Calu3 (cell line): ENCODE measurements around the gene NUDC. TPM values are rescaled to one million over a fixed set of nuclear protein-coding genes. Genes with fewer than 3 reads are reported as not detected.

Experiments used
- BruUV-seq: library from RNA; stranded (reverse); fragments of 400-500 nt; replicated peaks from 2 replicates; lab custom pipeline; 2021; lab: Mats Ljungman, UMichigan
- CTCF ChIA-PET: fragments of 300-600 bp; sonication (Branson Sonifier 250); formaldehyde crosslinking; loops from one replicate; lab custom pipeline; 2022; ENCODE audit warnings: antibody characterized with exemption; lab: Charles Lee
- DNase-seq: peaks from one replicate; pipeline ENCODE4 v3.0.0; 2022
- H3K27ac Mint-ChIP-seq: one replicate; pipeline ENCODE4 v1.8.0; 2022; ENCODE audit warnings: mixed read lengths; ENCODE audit not compliant: unreplicated experiment
- H3K27me3 Mint-ChIP-seq: one replicate; pipeline ENCODE4 v1.8.0; 2022; ENCODE audit warnings: mixed read lengths; ENCODE audit not compliant: unreplicated experiment
- H3K36me3 Mint-ChIP-seq: one replicate; pipeline ENCODE4 v1.8.0; 2022; ENCODE audit warnings: mild to moderate bottlenecking, moderate library complexity, mixed read lengths; ENCODE audit not compliant: insufficient read depth, unreplicated experiment
- H3K4me1 Mint-ChIP-seq: one replicate; pipeline ENCODE4 v1.8.0; 2022; ENCODE audit warnings: mild to moderate bottlenecking, low read depth, mixed read lengths; ENCODE audit not compliant: unreplicated experiment
- H3K4me3 Mint-ChIP-seq: one replicate; pipeline ENCODE4 v1.8.0; 2022; ENCODE audit warnings: mild to moderate bottlenecking, low read depth, moderate library complexity, mixed read lengths; ENCODE audit not compliant: unreplicated experiment
- H3K9me3 Mint-ChIP-seq: one replicate; pipeline ENCODE4 v1.8.0; 2022; ENCODE audit warnings: low read depth, mixed read lengths; ENCODE audit not compliant: unreplicated experiment
- CTCF ChIP-seq: fragments of 200-600 bp; IDR thresholded peaks from one replicate; pipeline ENCODE4 v1.8.0; 2022; ENCODE audit warnings: antibody characterized with exemption; ENCODE audit not compliant: unreplicated experiment
- intact Hi-C: fragments of 100-400 bp; cut with micrococcal nuclease; formaldehyde crosslinking; loops from one replicate; pipeline ENCODE4 v1.10.0; 2022; ENCODE audit not compliant: unreplicated experiment
- total RNA-seq: library from RNA; stranded (reverse); gene quantifications from 2 replicates; pipeline ENCODE4 v1.2.3, GENCODE V29; 2022

The NUDC gene
- total RNA-seq, 1 experiment from 2014 or later, result 101 TPM

- Mint-ChIP-seq H3K9me3 (no peaks in the 10 kb centered on the region), H3K27ac (no peak overlapping the region), H3K4me3 (no peak overlapping the region), H3K27me3 (no peaks in the 10 kb centered on the region), H3K4me1 (no peaks in the 10 kb centered on the region), H3K36me3 (peaks cover 47% of the 10 kb centered on the region)
- TF ChIP-seq CTCF, result no peak
- intact Hi-C loops, result no loop called here
- no TSS peak for BruUV-seq
- CTCF ChIA-PET, result interaction anchor here (0.6 kb wide), 1 partner anchor 724 kb away, joined by 8 read pairs; no protein-coding TSS in a partner anchor
- DNase-seq, result no peak
These were observed 16.6 kb downstream of the NUDC start for GRCh38 chr1:26938004-26938658.

- intact Hi-C loops, result no loop called here
- Mint-ChIP-seq H3K27me3 (no peaks in the 10 kb centered on the region), H3K4me3 (no peak overlapping the region), H3K9me3 (no peaks in the 10 kb centered on the region), H3K27ac (no peak overlapping the region), H3K36me3 (peaks cover 50% of the 10 kb centered on the region), H3K4me1 (no peaks in the 10 kb centered on the region)
- TF ChIP-seq CTCF, result no peak
- DNase-seq, result no peak
- CTCF ChIA-PET, result no interaction called here
- BruUV-seq, result no TSS peak
These were observed 17.1 kb downstream of the NUDC start for GRCh38 chr1:26938659-26939025.

GRCh38 chr1:26941311-26941710 lies 19.8 kb downstream of the NUDC start:
- no peaks in the 10 kb centered on the region for H3K27me3 Mint-ChIP-seq
- CTCF ChIA-PET, result no interaction called here
- no peak overlapping the region for H3K4me3 Mint-ChIP-seq
- peaks cover 46% of the 10 kb centered on the region for H3K36me3 Mint-ChIP-seq
- H3K9me3 Mint-ChIP-seq, result no peaks in the 10 kb centered on the region
- H3K27ac Mint-ChIP-seq, result no peak overlapping the region
- no peaks in the 10 kb centered on the region for H3K4me1 Mint-ChIP-seq
- no TSS peak for BruUV-seq
- no peak for DNase-seq
- intact Hi-C loops, result no loop called here
- no peak for TF ChIP-seq CTCF

- CTCF ChIA-PET, result no interaction called here
- no peaks in the 10 kb centered on the region for H3K27me3 Mint-ChIP-seq
- H3K4me1 Mint-ChIP-seq, result no peaks in the 10 kb centered on the region
- intact Hi-C loops, result no loop called here
- DNase-seq, result no peak
- no peaks in the 10 kb centered on the region for H3K9me3 Mint-ChIP-seq
- H3K27ac Mint-ChIP-seq, result peak overlapping the region; percentile 10
- H3K36me3 Mint-ChIP-seq, result peaks cover 43% of the 10 kb centered on the region
- H3K4me3 Mint-ChIP-seq, result no peak overlapping the region
- TF ChIP-seq CTCF, result no peak
- BruUV-seq, result no TSS peak
These were observed 21.1 kb downstream of the NUDC start for GRCh38 chr1:26942656-26943055.
